Ascending aorta (tissue), 2 donors: ENCODE measurements around the gene ARID3A. TPM values are rescaled to one million over a fixed set of nuclear protein-coding genes. Genes with fewer than 3 reads are reported as not detected.
A peak's percentile ranks its signal among the peaks of the same experiment; 100 is the strongest.

Experiments used
- DNase-seq, 2 donors: peaks; one replicate each; pipeline ENCODE4 v3.0.0-alpha.2; 2019; ENCODE audit warnings: low spot score in 2 of 2
- H3K27ac ChIP-seq, 2 donors: fragments of 200-600 bp; sonication (generic); one replicate each; pipeline ENCODE4 v1.5.1; 2016 to 2017; ENCODE audit warnings: mild to moderate bottlenecking in 1 of 2
- H3K27me3 ChIP-seq: fragments of 200-600 bp; sonication (generic); one replicate; pipeline ENCODE4 v1.5.1; 2017
- H3K36me3 ChIP-seq, 2 donors: fragments of 200-600 bp; sonication (generic); one replicate each; pipeline ENCODE4 v1.5.1; 2016
- H3K4me1 ChIP-seq, 2 donors: fragments of 200-600 bp; sonication (generic); one replicate each; pipeline ENCODE4 v1.5.1; 2016 to 2017; ENCODE audit warnings: mild to moderate bottlenecking in 1 of 2
- H3K4me3 ChIP-seq, 2 donors: fragments of 200-600 bp; sonication (generic); one replicate each; pipeline ENCODE4 v1.5.1; 2016 to 2017; ENCODE audit warnings: mild to moderate bottlenecking in 1 of 2
- H3K9me3 ChIP-seq, 2 donors: fragments of 200-600 bp; sonication (generic); one replicate each; pipeline ENCODE4 v1.5.1; 2016
- intact Hi-C: fragments of 100-400 bp; cut with DNase I; formaldehyde crosslinking; loops from one replicate; pipeline ENCODE4 v1.15.1; 2023
- total RNA-seq: library from RNA; depleted of rRNA; stranded (reverse); fragments of >200 nt; gene quantifications from one replicate; pipeline ENCODE4 v1.1.0, GENCODE V29; 2016
- TF ChIP-seq, protein P1 (sequence below), 3 experiments: fragments of 200-600 bp in 2 of 3; fragments of 450-650 bp in 1 of 3; sonication (generic) in 2 of 3; IDR thresholded peaks; one replicate each; pipeline ENCODE4 v1.5.1; 2016 to 2019; ENCODE audit warnings: antibody characterized with exemption in 3 of 3, mild to moderate bottlenecking in 1 of 3, moderate library complexity in 1 of 3

The ARID3A gene
- total RNA-seq, 1 donor from 2014 or later, result 55.3 TPM

DNA sequence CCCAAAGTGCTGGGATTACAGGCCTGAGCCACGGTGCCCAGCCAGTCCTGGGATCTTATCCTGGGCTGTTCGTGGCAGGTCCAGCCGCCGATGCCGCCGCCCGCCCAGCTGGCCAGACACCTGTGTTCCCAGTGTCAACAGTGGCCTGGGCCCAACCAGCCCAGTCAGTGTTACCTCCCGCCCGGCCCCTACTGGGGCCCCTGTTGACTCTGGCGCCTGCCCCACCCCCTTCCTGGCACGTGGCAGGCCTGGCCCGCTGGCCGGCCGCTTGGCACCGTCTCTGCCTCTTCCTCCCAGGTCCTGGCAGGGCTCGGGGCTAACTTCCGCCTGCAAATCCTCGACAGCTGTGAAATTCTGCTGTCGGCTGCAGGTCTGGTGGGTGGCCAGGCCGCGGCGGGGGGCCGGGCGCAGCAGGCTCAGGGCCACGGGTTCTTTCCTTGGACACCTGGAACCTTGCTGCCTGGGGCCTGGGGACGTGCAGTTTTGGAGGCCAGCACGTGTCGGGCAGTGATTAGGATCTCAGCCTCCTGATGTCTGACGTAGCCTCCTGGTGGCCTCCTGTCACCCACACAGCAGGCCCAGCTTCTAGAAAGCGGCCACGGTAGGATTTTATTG lies 9.1 kb downstream of the ARID3A start:
- Histone ChIP-seq H3K27ac (peak overlapping the region; percentile 68 to 90), H3K36me3 (no peaks in the 10 kb centered on the region), H3K4me1 (peaks cover 14 to 26% of the 10 kb centered on the region in 2 donors), H3K9me3 (no peaks in the 10 kb centered on the region), H3K27me3 (no peaks in the 10 kb centered on the region), H3K4me3 (peak overlapping the region in 1 of 2 donors; percentile 3)
- TF ChIP-seq, protein P1, sequence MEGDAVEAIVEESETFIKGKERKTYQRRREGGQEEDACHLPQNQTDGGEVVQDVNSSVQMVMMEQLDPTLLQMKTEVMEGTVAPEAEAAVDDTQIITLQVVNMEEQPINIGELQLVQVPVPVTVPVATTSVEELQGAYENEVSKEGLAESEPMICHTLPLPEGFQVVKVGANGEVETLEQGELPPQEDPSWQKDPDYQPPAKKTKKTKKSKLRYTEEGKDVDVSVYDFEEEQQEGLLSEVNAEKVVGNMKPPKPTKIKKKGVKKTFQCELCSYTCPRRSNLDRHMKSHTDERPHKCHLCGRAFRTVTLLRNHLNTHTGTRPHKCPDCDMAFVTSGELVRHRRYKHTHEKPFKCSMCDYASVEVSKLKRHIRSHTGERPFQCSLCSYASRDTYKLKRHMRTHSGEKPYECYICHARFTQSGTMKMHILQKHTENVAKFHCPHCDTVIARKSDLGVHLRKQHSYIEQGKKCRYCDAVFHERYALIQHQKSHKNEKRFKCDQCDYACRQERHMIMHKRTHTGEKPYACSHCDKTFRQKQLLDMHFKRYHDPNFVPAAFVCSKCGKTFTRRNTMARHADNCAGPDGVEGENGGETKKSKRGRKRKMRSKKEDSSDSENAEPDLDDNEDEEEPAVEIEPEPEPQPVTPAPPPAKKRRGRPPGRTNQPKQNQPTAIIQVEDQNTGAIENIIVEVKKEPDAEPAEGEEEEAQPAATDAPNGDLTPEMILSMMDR (IDR thresholded peaks at IDR 0.05), result no peak
- intact Hi-C loops, result no loop called here
- DNase-seq, result peak; percentile 82 to 89

DNA sequence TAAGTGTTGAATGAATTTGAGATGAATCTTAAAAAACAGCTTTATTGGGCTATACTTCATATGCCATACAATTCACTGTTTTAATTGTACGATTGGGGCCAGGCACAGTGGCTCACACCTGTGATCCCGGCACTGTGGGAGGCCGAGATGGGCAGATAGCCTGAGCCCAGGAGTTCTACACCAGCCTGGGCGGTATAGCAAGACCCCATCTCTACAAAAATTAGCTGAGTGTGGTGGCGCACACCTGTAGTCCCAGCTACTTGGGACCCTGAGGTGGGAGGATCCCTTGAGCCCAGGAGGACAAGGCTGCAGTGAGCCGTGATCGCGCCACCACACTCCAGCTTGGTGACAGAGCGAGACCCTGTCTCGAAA lies 10.3 kb downstream of the ARID3A start:
- Histone ChIP-seq H3K9me3 (no peaks in the 10 kb centered on the region), H3K4me1 (peaks cover 14 to 35% of the 10 kb centered on the region in 2 donors), H3K36me3 (no peaks in the 10 kb centered on the region), H3K27ac (no peak overlapping the region), H3K4me3 (no peak overlapping the region), H3K27me3 (no peaks in the 10 kb centered on the region)
- no peak for DNase-seq
- TF ChIP-seq, protein P1 (IDR thresholded peaks at IDR 0.05), result no peak
- intact Hi-C loops, result no loop called here

DNA sequence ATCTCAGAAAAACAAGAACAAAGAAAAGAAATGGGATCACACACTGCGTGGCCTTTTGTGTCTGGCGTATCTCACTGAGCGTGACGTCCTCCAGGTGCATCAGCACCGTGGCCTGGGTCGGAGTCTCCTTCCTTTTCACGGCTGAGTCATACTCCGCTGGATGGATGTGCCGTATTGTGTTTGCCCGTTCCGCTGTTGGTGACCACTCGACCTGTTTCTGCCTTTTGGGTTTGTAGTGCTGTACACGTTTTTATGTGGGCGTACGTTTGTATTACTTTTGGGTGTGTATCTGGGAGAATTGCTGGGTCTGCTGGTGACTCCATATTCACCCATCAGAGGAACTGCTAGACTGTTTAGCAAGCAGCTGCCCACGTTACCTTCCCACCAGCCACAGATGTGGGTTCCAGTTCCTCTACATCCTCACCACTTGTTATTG lies 11.4 kb downstream of the ARID3A start:
- Histone ChIP-seq H3K4me3 (no peak overlapping the region), H3K27me3 (no peaks in the 10 kb centered on the region), H3K36me3 (no peaks in the 10 kb centered on the region), H3K4me1 (peaks cover 14 to 41% of the 10 kb centered on the region in 2 donors), H3K27ac (no peak overlapping the region), H3K9me3 (no peaks in the 10 kb centered on the region)
- TF ChIP-seq, protein P1 (IDR thresholded peaks at IDR 0.05), result no peak
- no peak for DNase-seq
- intact Hi-C loops, result no loop called here

DNA sequence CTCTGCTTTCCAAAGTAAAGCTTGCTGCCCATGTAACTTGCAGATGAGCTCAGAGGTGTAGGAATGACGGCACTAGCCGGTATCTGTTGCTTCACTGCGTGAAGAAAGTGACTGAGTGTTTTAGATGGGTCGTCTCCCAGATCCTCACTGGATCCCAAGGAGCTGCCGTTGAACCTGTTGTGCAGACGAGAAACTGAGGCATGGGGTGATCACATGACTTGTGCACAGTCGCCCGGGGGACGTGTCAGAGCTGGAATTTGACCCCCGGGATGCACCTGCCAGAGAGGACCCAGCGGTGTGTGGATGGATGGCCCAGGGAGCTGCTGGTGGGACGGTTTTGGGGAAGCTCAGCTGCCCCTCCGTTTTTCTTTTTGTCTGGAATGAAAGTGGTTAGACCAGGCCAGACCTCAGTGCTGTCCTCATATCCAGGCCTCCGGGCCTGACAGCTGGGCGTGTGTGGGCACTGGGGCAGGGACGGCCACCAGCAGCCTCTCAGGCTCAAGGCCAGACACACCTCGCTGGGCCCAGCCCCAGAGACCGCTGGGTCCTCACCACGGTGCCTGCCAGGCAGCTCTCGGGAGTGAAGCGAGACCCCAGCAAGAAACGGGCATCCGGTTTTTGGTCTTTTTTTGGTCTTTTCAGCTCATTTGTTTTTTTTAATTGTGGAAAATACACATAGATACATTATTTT lies 12.5 kb downstream of the ARID3A start:
- peaks cover 8 to 31% of the 10 kb centered on the region in 2 donors for H3K4me1 ChIP-seq
- TF ChIP-seq, protein P1 (IDR thresholded peaks at IDR 0.05), result no peak
- no peak overlapping the region for H3K27ac ChIP-seq
- no peaks in the 10 kb centered on the region for H3K36me3 ChIP-seq
- no peak overlapping the region for H3K4me3 ChIP-seq
- H3K27me3 ChIP-seq, result no peaks in the 10 kb centered on the region
- DNase-seq, result no peak
- intact Hi-C loops, result no loop called here
- H3K9me3 ChIP-seq, result no peaks in the 10 kb centered on the region

DNA sequence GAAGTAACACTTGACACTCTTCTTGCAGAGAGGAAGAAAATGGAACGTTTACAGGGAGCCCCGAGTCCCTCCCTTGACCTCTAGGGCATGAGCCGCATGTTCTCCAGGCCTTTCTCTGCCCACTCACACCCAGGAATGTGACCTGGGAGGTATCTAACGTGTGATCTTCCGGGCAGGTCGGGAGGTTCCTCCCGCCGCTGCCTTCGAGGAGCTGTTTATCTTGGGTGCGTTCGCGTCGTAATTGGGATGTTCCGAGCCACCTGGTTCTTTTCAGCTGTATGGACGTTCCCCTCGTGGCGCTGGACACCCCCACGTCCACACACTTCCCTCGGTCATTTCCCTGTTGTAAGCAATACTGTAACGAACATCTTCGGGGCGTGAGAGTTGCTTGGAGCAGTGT lies 13.6 kb downstream of the ARID3A start:
- H3K4me3 ChIP-seq, result no peak overlapping the region
- intact Hi-C loops, result no loop called here
- TF ChIP-seq, protein P1 (IDR thresholded peaks at IDR 0.05), result no peak
- H3K9me3 ChIP-seq, result no peaks in the 10 kb centered on the region
- DNase-seq, result no peak
- no peaks in the 10 kb centered on the region for H3K36me3 ChIP-seq
- peak overlapping the region in 1 of 2 donors; percentile 88 for H3K27ac ChIP-seq
- H3K4me1 ChIP-seq, result peaks cover 2 to 23% of the 10 kb centered on the region in 2 donors
- H3K27me3 ChIP-seq, result no peaks in the 10 kb centered on the region
